Activated naive CD8-positive, alpha-beta T cell treated with anti-CD3 and anti-CD28 coated beads for 36 hours (primary cell): ENCODE measurements around the gene LDB2. TPM values are rescaled to one million over a fixed set of nuclear protein-coding genes. Genes with fewer than 3 reads are reported as not detected.

Experiments
- DNase-seq: peaks from one replicate; pipeline ENCODE4 v3.0.0; 2021
- H3K27ac Mint-ChIP-seq: one replicate; pipeline ENCODE4 v1.8.0; 2022; ENCODE audit warnings: mild to moderate bottlenecking, moderate library complexity, mixed read lengths
- H3K27me3 Mint-ChIP-seq: one replicate; pipeline ENCODE4 v1.8.0; 2022; ENCODE audit warnings: mild to moderate bottlenecking, mixed read lengths
- H3K36me3 Mint-ChIP-seq: one replicate; pipeline ENCODE4 v1.8.0; 2021; ENCODE audit warnings: mild to moderate bottlenecking, mixed read lengths
- H3K4me1 Mint-ChIP-seq: one replicate; pipeline ENCODE4 v1.8.0; 2021; ENCODE audit warnings: mixed read lengths
- H3K4me3 Mint-ChIP-seq: one replicate; pipeline ENCODE4 v1.8.0; 2022; ENCODE audit warnings: mild to moderate bottlenecking, moderate library complexity, mixed read lengths
- H3K9me3 Mint-ChIP-seq: one replicate; pipeline ENCODE4 v1.8.0; 2022; ENCODE audit warnings: mixed read lengths
- total RNA-seq, 2 experiments: library from RNA; stranded (reverse); gene quantifications; one replicate each; pipeline ENCODE4 v1.2.3, GENCODE V29; 2021

The LDB2 gene
- total RNA-seq, 2 experiments from 2014 or later: not detected

GRCh38 chr4:16865897-16866283 is 32.6 kb downstream of the LDB2 start:
- Mint-ChIP-seq H3K36me3 (no peaks in the 10 kb centered on the region), H3K9me3 (no peaks in the 10 kb centered on the region), H3K4me1 (no peaks in the 10 kb centered on the region), H3K4me3 (no peak overlapping the region), H3K27me3 (no peaks in the 10 kb centered on the region), H3K27ac (no peak overlapping the region)
- DNase-seq: no peak

DNA sequence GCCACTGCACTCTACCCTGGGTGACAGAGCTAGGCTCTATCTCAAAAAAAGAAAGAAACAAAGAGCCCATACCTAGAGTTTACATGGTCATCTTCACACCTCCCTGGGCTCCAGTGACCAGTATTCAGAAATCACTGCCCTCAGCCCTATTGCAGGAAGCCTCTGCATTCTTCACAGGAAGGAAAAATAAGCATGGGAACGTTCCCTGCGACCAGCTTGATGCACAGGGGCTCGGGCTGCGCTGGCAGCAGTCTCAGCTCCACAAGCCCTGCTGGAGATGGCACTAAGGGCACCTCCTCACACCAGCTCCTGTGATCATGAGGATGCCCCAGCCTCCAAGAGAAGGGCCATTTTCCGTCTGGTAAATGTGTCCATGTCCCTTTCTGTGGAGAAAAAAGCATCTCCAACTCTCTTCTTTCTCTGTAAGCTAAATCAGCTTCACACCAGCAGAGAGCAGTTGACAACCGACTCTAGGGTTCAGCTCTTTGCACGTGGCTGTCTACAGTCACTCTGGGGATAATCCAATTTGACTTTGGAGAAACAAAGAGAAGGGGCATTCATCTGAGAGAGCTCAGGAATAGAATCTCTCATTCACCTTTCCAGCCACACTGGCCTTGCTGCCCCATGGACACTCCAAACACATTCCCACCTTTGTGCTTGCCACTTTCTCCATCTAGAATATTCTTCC is 33.1 kb downstream of the LDB2 start:
- Mint-ChIP-seq H3K4me1 (no peaks in the 10 kb centered on the region), H3K27me3 (no peaks in the 10 kb centered on the region), H3K4me3 (no peak overlapping the region), H3K36me3 (no peaks in the 10 kb centered on the region), H3K9me3 (no peaks in the 10 kb centered on the region), H3K27ac (no peak overlapping the region)
- DNase-seq: no peak

GRCh38 chr4:16864199-16864598 is 34.2 kb downstream of the LDB2 start:
- Mint-ChIP-seq H3K4me3 (no peak overlapping the region), H3K9me3 (no peaks in the 10 kb centered on the region), H3K27ac (no peak overlapping the region), H3K27me3 (no peaks in the 10 kb centered on the region), H3K4me1 (no peaks in the 10 kb centered on the region), H3K36me3 (no peaks in the 10 kb centered on the region)
- DNase-seq: no peak

DNA sequence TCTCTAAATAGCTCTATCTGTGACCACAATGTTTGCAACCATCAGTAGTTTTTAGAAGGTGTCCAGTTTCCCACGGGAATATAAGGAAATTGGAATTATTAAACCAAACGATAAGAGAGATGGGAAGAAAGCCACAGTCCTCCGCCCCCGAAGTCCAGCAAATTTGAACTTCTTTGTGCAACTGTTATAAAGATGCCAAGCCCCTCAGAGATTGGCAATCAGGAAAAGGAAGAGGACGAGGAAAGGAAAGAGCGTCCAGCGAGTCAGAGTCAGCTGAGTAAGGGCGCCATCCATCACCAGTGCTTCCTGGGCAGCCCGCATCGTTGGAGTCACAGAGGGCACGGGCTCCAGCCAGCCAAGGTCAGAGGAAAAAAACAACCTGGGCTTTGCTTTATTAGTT is 35.7 kb downstream of the LDB2 start:
- H3K27ac Mint-ChIP-seq: no peak overlapping the region
- H3K36me3 Mint-ChIP-seq: no peaks in the 10 kb centered on the region
- H3K9me3 Mint-ChIP-seq: no peaks in the 10 kb centered on the region
- no peaks in the 10 kb centered on the region for H3K4me1 Mint-ChIP-seq
- H3K27me3 Mint-ChIP-seq: no peaks in the 10 kb centered on the region
- H3K4me3 Mint-ChIP-seq: no peak overlapping the region
- DNase-seq: no peak

GRCh38 chr4:16860516-16860915 is 37.9 kb downstream of the LDB2 start:
- Mint-ChIP-seq H3K36me3 (no peaks in the 10 kb centered on the region), H3K4me1 (no peaks in the 10 kb centered on the region), H3K27me3 (no peaks in the 10 kb centered on the region), H3K4me3 (no peak overlapping the region), H3K27ac (no peak overlapping the region), H3K9me3 (no peaks in the 10 kb centered on the region)
- no peak for DNase-seq

DNA sequence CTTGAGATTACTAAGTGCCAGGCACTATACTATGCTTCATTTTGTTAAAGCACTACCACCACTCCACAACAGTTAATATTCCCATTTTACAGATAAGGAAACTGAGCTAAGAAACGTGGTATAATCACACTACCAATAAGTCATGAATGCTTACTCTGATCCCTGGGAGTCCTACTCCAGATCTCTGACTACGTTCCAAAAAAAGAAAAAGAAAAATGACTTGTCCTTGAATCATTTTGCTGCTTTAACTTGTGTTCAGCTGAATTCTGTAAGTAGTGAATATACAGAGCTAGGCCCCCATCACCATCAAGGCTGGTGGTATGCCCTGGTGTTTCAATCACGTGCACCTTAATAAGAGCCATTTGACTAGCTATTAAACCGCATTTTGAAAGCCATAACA is 39.4 kb downstream of the LDB2 start:
- no peak overlapping the region for H3K27ac Mint-ChIP-seq

GRCh38 chr4:16858275-16858752 is 40.1 kb downstream of the LDB2 start:
- H3K27me3 Mint-ChIP-seq: no peaks in the 10 kb centered on the region
- H3K4me3 Mint-ChIP-seq: no peak overlapping the region
- no peaks in the 10 kb centered on the region for H3K36me3 Mint-ChIP-seq
- H3K4me1 Mint-ChIP-seq: no peaks in the 10 kb centered on the region
- H3K9me3 Mint-ChIP-seq: no peaks in the 10 kb centered on the region
- no peak overlapping the region for H3K27ac Mint-ChIP-seq
- DNase-seq: no peak

More for the DNA sequence above, 39.4 kb downstream of the LDB2 start:
- Mint-ChIP-seq H3K27me3 (no peaks in the 10 kb centered on the region), H3K36me3 (no peaks in the 10 kb centered on the region), H3K4me1 (no peaks in the 10 kb centered on the region), H3K4me3 (no peak overlapping the region), H3K9me3 (no peaks in the 10 kb centered on the region)
- no peak for DNase-seq

- Mint-ChIP-seq H3K9me3 (no peaks in the 10 kb centered on the region), H3K4me1 (no peaks in the 10 kb centered on the region), H3K27me3 (no peaks in the 10 kb centered on the region), H3K27ac (no peak overlapping the region), H3K36me3 (no peaks in the 10 kb centered on the region), H3K4me3 (no peak overlapping the region)
- DNase-seq: no peak
These were observed 41.0 kb downstream of the LDB2 start for GRCh38 chr4:16857425-16857824.

- no peaks in the 10 kb centered on the region for H3K4me1 Mint-ChIP-seq
- no peaks in the 10 kb centered on the region for H3K36me3 Mint-ChIP-seq
- H3K27ac Mint-ChIP-seq: no peak overlapping the region
- no peak for DNase-seq
- peaks cover 2% of the 10 kb centered on the region for H3K9me3 Mint-ChIP-seq
- H3K27me3 Mint-ChIP-seq: peaks cover 4% of the 10 kb centered on the region
- H3K4me3 Mint-ChIP-seq: no peak overlapping the region
These were observed 44.8 kb downstream of the LDB2 start for GRCh38 chr4:16853640-16854039.

GRCh38 chr4:16852644-16853043 is 45.8 kb downstream of the LDB2 start:
- no peak overlapping the region for H3K27ac Mint-ChIP-seq
- no peaks in the 10 kb centered on the region for H3K4me1 Mint-ChIP-seq
- no peak overlapping the region for H3K4me3 Mint-ChIP-seq
- H3K27me3 Mint-ChIP-seq: peaks cover 4% of the 10 kb centered on the region
- H3K36me3 Mint-ChIP-seq: no peaks in the 10 kb centered on the region
- H3K9me3 Mint-ChIP-seq: peaks cover 2% of the 10 kb centered on the region
- DNase-seq: no peak

DNA sequence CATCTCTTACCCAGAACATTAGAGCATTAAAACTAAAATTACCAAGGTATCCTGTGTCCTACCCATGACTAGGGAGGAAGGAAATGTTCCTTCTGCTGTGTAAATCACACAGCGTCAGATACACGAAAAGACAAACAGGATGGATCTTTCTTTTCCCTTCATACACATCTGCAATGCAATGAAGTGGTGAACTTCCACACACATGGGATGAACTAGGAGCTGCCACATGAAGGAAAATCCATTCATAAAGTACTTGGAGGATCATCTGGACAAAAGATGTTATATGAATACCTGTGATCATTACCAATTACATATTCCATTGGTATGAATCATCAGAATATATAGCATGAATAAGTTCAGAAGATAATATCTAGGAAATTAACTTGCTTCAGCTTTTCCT is 46.2 kb downstream of the LDB2 start:
- H3K4me3 Mint-ChIP-seq: no peak overlapping the region
- DNase-seq: no peak
- H3K4me1 Mint-ChIP-seq: no peaks in the 10 kb centered on the region
- H3K36me3 Mint-ChIP-seq: no peaks in the 10 kb centered on the region
- peaks cover 4% of the 10 kb centered on the region for H3K27me3 Mint-ChIP-seq
- peaks cover 2% of the 10 kb centered on the region for H3K9me3 Mint-ChIP-seq
- H3K27ac Mint-ChIP-seq: no peak overlapping the region

- peaks cover 2% of the 10 kb centered on the region for H3K9me3 Mint-ChIP-seq
- no peaks in the 10 kb centered on the region for H3K4me1 Mint-ChIP-seq
- no peak for DNase-seq
- no peak overlapping the region for H3K27ac Mint-ChIP-seq
- H3K27me3 Mint-ChIP-seq: peaks cover 4% of the 10 kb centered on the region
- no peaks in the 10 kb centered on the region for H3K36me3 Mint-ChIP-seq
- no peak overlapping the region for H3K4me3 Mint-ChIP-seq
These were observed 51.8 kb downstream of the LDB2 start for GRCh38 chr4:16846540-16847117.

DNA sequence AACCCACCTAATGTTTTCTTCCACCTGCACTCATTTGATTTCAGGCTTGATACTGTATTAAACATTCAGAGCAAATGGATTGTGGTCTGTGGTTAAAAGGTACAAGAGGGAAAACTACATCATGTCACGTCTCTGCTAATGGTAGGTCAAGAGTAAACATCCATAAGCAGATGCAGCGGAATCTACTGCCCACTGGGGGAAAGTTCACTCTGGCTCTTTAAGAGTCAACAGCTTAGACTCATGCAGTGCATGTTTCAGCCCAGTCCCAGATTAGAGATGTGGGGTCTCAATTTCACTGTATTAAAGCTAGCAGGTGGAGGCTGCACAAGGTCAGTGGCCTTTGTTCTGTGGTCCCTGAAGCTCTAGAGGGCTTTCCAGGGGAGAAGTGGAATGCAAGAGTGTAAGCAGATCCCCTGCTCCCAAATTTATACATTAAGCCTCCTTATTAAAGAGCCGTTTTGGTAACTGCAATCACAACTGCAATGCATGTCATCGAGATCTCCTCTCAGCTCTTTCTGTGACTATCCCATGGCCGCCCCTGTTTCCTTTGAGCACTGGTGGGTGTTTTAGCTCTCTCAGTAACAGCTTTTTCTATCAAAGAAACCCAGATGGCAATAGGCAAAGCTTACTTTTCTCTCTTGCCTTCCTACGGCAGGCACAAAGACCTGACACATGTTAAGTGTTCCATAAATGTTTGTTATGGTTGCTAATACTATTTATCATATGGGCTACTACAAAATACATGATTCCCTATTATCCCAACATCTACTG is 53.4 kb downstream of the LDB2 start:
- H3K27ac Mint-ChIP-seq: no peak overlapping the region
- no peak for DNase-seq
- H3K36me3 Mint-ChIP-seq: no peaks in the 10 kb centered on the region
- H3K4me1 Mint-ChIP-seq: no peaks in the 10 kb centered on the region
- no peaks in the 10 kb centered on the region for H3K9me3 Mint-ChIP-seq
- H3K4me3 Mint-ChIP-seq: no peak overlapping the region
- peaks cover 4% of the 10 kb centered on the region for H3K27me3 Mint-ChIP-seq

GRCh38 chr4:16843831-16844508 is 54.5 kb downstream of the LDB2 start:
- no peak overlapping the region for H3K4me3 Mint-ChIP-seq
- H3K36me3 Mint-ChIP-seq: no peaks in the 10 kb centered on the region
- no peak overlapping the region for H3K27ac Mint-ChIP-seq
- H3K4me1 Mint-ChIP-seq: no peaks in the 10 kb centered on the region
- no peak for DNase-seq
- H3K27me3 Mint-ChIP-seq: peaks cover 2% of the 10 kb centered on the region
- H3K9me3 Mint-ChIP-seq: no peaks in the 10 kb centered on the region

DNA sequence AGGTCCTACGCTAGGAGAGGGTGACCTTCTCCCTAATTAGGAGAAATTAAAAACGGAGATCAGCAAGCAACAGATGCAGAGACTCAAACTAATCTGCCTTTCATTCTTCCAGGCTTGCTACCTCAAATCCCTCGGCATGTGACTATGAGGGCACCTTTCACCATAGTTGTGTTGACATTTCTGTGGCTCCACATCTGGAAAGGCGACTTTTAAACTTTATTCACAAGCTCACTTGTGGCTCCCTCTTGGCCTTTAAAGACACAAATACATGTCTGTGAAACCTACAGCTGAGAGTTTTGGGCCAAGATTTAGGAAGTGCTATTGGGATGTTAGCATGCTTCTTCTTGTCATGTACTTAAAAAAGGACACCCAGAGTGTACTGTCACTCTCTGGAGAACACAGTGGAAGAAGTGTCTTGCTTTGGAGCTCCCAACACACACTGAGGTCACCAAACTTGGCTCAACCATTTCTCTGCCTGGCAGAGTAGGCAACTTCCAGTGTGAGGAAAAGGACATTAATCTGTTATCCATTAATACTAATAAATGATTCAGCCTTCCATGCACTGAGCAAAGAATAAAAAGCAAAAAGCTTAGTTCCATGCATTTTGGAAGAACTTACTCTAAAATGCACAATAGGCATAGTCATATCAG is 60.1 kb downstream of the LDB2 start:
- Mint-ChIP-seq H3K4me1 (no peaks in the 10 kb centered on the region), H3K27me3 (peaks cover 13% of the 10 kb centered on the region), H3K4me3 (no peak overlapping the region), H3K36me3 (no peaks in the 10 kb centered on the region), H3K9me3 (no peaks in the 10 kb centered on the region), H3K27ac (no peak overlapping the region)
- DNase-seq: no peak
